NCI-H1694 treated with DMSO at 0.1 percent for 48 hours (cell line): ENCODE results near the gene ABHD12.
"Not testable (repeated sequence)": the region's sequence is repeated elsewhere in the genome, so short reads cannot be mapped to it uniquely, and the experiment has no call there.

Experiments
- DNase-seq: peaks from one replicate; lab custom pipeline; 2025; lab: John Stamatoyannopoulos, UW

ABHD12 gene

GRCh38 chr20:25277051-25277801 is 113.4 kb downstream of the ABHD12 start:
- no peak for DNase-seq

DNA sequence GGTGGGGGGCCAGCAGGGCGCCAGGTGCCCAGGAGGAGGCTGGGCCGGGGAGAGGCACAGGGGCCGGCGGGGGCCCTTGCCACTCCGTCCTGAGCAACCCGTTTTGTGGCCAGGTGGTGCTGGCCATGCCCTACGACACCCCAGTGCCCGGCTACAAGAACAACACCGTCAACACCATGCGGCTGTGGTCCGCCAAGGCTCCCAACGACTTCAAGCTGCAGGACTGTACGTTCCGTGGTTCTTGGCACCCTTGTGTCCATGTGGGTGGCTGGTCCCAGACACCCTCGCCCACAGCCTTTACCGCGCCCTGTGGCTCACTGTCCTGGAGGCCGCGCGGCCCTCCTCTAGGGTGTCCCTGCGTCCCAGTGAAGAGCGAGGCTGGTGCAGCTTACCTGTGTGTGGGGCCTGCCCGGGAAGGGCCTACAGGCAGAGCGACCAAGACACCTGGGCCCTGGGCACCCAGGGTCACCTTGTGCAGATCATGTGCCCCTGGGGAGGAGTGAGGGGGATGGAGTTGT is 114.0 kb downstream of the ABHD12 start:
- no peak for DNase-seq

DNA sequence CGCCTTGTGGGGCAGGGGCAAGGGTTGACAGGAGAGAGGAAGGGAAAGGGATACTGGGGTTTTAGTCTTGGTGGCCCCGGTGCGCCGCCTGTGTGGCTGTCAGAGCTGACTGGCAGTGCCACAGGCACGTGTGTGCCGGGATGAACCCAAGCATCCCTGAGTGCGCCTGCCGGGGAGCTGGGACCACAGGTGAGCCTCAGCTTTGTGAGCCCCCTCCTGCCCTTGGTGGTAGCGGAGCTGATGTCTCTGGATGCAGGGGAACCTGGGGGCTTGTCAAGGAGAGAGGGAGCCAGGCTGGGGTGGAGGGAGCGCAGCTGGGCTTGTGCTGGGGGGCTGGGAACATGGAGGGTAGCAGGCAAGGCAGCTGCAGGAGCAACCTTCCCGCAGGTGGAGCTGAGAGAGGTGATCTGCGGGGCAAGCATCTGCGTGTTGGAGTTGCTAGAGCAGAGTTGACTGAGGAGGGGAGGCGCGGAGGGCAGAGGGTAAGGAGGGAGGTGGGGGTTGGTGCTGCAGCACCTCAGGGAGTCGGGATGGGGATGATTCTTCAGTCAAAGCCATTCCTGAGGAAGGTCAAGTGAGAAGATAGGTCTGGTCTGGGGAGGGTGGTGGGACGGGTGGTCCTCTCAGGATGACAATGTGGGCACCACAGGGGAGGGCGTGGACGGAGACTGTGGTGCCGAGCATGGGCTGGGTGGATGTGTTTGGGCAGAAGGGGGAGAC is 114.7 kb downstream of the ABHD12 start:
- no peak for DNase-seq

DNA sequence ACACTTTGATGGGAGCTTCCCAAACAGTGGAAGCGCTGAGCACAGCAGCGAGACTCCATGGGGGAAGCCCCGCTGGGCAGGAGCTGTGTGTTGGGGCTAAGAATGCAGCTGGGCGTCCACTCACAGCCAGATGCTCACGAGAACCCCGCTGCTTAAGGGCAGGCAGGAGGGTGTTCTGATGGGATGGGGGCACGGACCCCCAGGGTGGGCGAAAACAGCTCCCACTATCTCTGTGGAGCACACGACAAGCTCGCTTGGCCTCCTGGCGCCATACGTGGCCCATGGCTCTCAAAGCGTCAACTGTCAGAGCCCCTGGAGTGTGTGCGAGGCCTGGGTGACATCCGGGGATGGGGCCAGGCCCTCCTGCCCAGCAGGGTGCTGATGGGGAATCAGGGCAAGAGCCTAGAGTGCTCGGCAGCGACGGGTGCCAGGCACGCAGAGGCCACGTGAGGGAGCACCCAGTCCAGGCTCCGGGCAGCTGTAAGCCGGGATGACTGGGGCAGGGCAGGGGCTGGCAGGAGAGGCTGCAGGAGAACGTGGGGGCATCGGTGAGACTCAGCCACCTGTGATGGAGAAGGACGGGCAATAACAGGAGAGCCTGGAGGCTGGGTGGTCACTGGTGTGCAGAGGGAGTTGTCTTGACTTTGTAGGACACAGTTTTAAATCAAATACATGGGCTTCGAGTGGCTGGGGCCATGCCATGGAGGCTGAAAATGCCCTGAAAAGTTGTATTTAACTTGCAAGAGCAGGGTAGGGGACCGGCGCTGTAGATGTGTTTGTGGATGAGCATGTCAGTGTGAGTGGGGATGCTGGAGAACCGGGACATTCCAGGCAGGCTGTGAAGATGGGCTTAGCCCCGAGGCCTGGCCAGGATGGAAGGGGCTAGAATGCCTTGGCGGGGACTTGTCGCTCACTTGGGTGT is 115.5 kb downstream of the ABHD12 start:
- no peak for DNase-seq

- DNase-seq: no peak
Measured at GRCh38 chr20:25274481-25274880, 116.2 kb downstream of the ABHD12 start.

DNA sequence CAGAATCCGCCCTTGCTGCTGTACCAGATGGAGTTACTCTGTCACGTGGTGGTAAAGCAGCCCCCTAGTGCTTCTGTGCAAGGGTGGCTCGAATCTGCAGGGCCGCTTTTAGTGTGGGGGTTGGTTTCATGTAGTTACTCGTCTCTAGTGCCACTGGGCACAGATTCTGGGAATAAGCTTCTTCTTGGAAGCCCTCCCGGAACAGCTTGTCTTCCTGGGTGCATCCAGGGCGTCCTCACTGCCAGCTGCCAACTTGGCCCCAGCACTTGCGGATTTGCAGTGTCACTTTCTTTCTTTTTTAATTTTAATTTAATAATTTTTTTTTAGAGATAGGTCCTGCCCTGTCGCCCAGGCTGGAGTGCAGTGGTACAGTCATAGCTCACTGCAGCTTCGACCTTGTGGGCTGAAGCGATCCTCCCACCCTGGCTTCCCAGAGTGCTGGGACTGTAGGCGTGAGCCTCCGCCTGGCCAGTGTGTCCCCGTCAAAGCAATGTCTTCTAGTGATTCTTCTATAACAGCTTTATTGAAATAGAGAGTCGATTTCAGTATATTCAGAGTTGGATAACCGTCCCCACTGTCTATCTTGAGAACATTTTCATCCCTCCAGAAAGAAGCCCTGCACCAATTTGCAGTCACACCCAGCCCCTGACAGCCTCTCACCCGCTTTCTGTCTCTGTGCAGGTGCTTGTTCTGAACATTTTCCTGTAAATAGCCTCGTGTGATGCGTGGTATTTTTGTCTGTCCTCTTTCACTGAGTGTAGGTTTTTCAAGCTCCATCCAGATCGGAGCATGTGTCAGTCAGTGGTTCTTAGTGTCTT is 116.9 kb downstream of the ABHD12 start:
- peak; percentile 85 for DNase-seq

DNA sequence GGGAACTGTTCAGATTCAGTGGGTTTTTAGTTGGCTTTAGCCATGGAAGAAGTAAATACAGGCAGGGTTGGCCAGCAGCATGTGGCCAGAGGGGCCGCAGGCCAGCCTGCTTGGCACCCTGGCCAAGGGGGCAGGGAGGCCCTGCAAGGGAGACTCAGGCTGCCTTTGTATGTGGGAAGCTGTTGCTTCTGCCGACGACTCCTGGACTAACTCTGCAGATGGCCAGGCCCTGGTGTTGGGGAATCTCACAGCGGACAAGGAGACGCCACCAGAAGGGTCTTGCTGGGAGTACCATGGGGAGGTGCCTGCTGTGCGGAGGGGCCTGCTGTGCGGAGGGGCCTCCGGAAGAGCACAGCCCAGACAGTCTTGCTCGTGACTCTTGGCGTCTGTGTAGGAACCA is 117.6 kb downstream of the ABHD12 start:
- no peak for DNase-seq

- DNase-seq: no peak
Measured at GRCh38 chr20:25272223-25273000, 118.2 kb downstream of the ABHD12 start.

DNA sequence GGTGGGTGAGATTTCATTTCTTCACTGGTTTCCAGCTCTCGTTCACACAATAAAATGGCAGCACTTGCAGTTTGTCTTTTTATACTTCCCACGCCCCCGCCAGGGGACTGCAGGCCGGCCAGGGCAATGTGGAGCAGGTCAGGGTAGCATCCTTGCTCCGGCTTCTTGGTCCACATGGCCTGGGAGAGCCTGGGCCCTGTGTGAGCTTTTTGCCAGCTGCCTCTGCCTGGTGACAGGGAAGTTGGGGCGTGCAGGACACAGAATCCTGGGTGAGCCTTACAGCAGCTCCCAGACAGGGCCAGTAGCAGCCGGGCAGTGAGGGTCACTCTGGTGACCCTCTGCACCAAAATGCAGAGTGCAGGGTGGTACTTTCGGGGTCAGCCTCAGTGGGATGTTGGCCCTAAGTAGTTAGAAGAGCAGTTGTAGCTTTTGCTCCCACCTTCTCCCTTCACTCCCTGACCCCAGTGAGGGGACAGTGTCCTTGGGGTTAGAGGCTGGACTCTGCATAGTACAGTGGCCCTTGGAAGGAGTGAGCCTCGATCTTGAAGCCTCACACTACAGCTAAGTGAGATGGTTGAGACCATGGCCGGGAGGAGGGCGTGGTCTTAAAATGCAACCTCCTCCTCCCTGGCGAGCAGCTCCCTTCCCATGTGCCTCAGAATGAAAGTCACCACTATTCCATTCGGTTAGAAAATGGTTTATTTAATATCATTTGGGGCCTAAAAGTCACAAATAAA is 119.0 kb downstream of the ABHD12 start:
- DNase-seq: no peak

GRCh38 chr20:25270829-25271251 is 119.8 kb downstream of the ABHD12 start:
- no peak for DNase-seq

DNA sequence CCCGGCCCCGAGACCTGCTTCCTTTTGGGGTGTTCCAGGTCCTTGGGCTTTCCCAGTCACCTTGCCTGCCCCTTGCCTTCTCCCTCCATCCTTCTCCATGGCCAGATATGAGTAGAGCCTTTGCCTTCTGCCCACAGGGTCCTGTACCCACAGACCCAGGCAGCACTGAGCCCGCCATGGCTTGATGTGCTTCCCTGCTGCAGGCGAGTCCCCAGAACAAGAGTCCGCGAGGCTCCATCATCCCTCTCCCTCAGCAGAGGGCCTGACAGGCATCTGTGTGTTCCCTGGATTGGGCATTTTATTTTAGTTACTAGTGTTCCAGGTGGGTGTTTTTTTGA is 120.8 kb downstream of the ABHD12 start:
- no peak for DNase-seq

- no peak for DNase-seq
Measured at GRCh38 chr20:25269057-25269832, 121.4 kb downstream of the ABHD12 start.

- DNase-seq: not testable (repeated sequence)
Measured at GRCh38 chr20:25260770-25261437, 129.7 kb downstream of the ABHD12 start.

DNA sequence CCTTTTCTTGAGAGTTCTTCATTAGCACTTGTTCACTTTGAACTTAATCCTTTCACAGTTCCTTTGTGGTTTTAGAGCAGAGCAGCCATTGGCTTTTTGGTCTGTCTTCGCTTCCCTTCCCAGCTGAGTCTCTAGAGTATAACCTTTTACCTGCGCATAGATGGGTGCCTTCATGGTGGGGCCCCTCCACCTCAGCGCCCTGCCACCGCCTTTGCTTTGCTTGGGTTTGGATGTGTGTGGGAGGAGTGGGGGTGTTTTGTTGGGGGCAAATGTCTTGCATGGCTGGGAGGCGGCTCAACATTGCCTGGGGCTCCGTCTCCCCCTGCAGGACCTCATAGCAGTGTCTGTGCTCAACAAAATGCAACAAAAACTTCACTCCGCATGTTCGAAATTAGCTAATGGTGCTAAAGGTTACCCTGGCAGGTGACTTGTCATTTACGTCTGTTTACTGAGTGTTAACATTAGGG is 130.8 kb downstream of the ABHD12 start:
- no peak for DNase-seq

DNA sequence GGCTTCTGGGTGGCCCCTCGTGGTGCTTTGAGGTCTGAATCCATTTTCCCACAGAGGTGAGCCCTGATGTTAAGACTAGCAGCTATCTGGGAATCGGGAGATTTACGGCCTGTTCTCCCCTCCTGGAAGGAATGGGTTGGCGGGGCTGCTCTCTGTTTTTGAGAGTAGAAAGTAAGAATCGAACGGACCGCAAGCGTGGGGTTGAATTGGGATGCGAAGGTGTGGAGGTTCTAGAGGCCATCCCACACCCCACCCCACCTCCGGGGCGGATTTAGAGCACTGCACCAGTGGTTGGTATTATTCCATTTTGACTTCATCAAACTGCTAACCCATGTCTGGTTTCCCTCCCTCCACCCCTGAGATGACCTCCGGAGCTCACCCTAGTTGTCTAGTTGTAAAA is 131.3 kb downstream of the ABHD12 start:
- no peak for DNase-seq

- DNase-seq: no peak
Measured at GRCh38 chr20:25258828-25259227, 131.8 kb downstream of the ABHD12 start.

DNA sequence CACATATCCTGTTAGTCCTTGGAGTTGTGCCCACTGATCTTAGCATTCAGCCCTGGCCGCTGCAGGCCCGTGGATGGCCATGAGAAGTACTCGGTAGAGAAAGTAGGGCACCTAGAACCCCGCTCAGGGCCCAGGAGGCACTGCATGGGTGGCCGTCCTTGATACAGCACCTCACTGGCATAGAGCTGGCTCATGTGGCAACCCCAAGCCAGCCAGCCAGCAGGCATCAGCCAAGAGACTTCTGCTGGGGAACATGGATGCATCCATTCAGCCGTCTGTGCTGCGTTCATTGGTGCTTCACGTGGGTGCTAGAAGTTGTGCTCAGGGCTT is 132.2 kb downstream of the ABHD12 start:
- no peak for DNase-seq

DNA sequence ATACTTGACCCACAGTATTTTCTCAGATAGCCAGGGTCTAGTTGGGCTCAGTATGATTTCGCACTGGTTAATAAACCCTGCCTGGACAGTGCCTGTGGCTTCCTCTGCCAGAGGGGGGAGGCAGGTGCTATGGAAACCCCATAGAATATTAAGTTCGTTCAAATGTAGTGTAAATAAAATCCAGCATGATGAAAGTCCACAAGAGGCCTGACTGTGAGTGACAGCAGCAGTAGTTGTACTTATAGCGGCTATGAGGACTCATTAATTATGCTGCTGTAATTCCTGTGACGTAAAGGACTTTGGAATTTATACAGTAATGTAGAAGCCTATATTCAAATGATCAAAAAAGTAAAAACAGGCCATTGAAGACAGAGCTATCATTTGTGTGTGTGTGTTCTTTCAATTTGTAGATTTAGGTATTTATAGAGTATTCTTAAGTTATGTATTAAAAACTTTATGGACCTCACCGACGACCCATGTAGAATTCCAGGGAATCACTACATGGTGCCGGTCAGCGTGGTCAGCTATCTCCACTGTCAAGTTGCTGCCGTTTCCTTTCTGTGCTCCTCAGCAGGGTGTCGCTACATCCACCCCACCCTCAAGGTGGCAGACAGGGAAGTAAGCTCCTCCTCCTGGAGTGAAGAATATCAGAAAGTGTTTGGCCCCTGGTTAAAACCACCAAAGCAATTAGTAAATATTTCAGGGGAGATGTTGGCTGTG is 132.7 kb downstream of the ABHD12 start:
- no peak for DNase-seq
